SU-DHL-6 (cell line): ENCODE measurements around the gene SLC25A26.

Experiments used
- CTCF ChIP-seq: fragments of 200-600 bp; sonication (generic); IDR thresholded peaks from one replicate; pipeline ENCODE4 v1.5.1; 2017; ENCODE audit warnings: antibody characterized with exemption, mild to moderate bottlenecking, low read length, moderate library complexity; ENCODE audit not compliant: insufficient read depth, poor library complexity, severe bottlenecking
- EZH2phosphoT487 ChIP-seq: fragments of 200-600 bp; sonication (generic), shearing (Covaris generic); conservative IDR thresholded peaks from 2 replicates; pipeline ENCODE4 v1.6.1; 2018; ENCODE audit warnings: mild to moderate bottlenecking, antibody characterized with exemption, low read length, moderate library complexity, mixed read lengths

GRCh38 chr3:66198437-66199088 lies 22.2 kb upstream of the SLC25A26 start:
- TF ChIP-seq CTCF, result no peak
- TF ChIP-seq EZH2phosphoT487, result no peak
